ENCODE data around the gene PTGES3. TPM values are rescaled to one million over a fixed set of nuclear protein-coding genes. Genes with fewer than 3 reads are reported as not detected.

The PTGES3 gene
- total RNA-seq, 4 donors from 2014 or later = 101 to 132 (median 124) TPM

GRCh38 chr12:56622535-56622934, 65.5 kb downstream of the PTGES3 start:
- intact Hi-C loops (cut with DNase I) = no loop called here
- no peak overlapping the region for H3K4me3 ChIP-seq (replicated peaks in 1 of 3)
- peaks cover 3 to 10% of the 10 kb centered on the region in 2 donors for H3K36me3 ChIP-seq
- WGBS, 2 donors = 100% methylated on average over 1 of the region's 1 CpG
- no peak for DNase-seq
- H3K27ac ChIP-seq = no peak overlapping the region
- TF ChIP-seq POLR2A (IDR thresholded peaks at IDR 0.05) (no peak), CTCF (IDR thresholded peaks at IDR 0.05) (no peak)
- no peaks in the 10 kb centered on the region for H3K9me3 ChIP-seq
- H3K27me3 ChIP-seq = no peaks in the 10 kb centered on the region
- H3K4me1 ChIP-seq = peaks cover 9 to 23% of the 10 kb centered on the region in 2 donors

GRCh38 chr12:56616925-56617324, 71.2 kb downstream of the PTGES3 start:
- peaks cover 53 to 64% of the 10 kb centered on the region in 2 donors for H3K36me3 ChIP-seq
- TF ChIP-seq POLR2A (IDR thresholded peaks at IDR 0.05) (no peak), CTCF (IDR thresholded peaks at IDR 0.05) (no peak)
- H3K27me3 ChIP-seq = no peaks in the 10 kb centered on the region
- H3K27ac ChIP-seq = no peak overlapping the region
- no peaks in the 10 kb centered on the region for H3K9me3 ChIP-seq
- H3K4me1 ChIP-seq = no peaks in the 10 kb centered on the region
- DNase-seq = no peak
- intact Hi-C loops (cut with DNase I) = no loop called here
- H3K4me3 ChIP-seq (replicated peaks in 1 of 3) = no peak overlapping the region

DNA sequence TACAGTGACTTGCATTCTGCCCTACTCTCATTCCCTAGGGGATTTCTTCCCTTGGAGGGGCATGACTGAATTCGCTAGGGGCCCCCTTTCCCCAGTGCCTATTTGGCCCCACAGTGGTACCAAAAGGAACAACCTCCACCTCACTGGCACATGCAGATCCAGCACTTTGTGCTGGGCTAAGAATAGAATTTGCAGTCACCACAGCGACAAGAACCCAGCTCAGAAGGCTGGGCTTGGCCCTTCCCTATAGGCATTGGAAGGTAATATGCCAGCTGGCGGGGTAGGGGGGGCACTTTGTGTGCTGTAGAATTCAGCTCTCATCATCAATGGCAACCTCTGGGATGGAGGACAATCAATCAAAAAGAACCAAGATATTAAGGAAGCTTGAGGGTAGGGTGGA, 71.8 kb downstream of the PTGES3 start:
- intact Hi-C loops (cut with DNase I) = no loop called here
- H3K36me3 ChIP-seq = peaks cover 60 to 71% of the 10 kb centered on the region in 2 donors

DNA sequence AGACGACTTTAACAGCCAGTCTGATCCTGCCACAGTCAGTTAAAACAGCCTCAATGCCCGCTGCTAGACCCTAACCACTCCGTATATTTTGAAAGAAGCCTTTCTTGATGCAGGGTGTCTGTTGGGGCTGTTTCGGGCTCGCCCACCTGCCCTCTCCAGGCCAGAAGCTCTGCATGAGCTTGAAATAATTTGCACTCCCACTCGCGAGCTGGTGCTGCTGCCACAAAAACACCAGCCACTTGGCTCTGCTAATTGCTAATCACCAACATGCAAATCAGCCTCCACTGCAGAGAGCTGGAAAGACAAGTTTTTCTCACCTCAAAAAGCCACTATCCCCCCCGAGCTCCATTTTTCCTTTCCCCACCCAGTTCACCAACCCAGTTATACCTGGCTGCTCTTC, 73.5 kb downstream of the PTGES3 start:
- no peak for DNase-seq
- TF ChIP-seq POLR2A (IDR thresholded peaks at IDR 0.05) (no peak), CTCF (IDR thresholded peaks at IDR 0.05) (no peak)
- Histone ChIP-seq H3K9me3 (no peaks in the 10 kb centered on the region), H3K36me3 (peaks cover 75 to 87% of the 10 kb centered on the region in 2 donors), H3K4me3 (replicated peaks in 1 of 3) (no peak overlapping the region), H3K4me1 (no peaks in the 10 kb centered on the region), H3K27ac (no peak overlapping the region), H3K27me3 (no peaks in the 10 kb centered on the region)
- 91 to 92% methylated on average over 8 of the region's 8 CpGs for WGBS, 2 donors
- intact Hi-C loops (cut with DNase I) = no loop called here

More for the DNA sequence above, 71.8 kb downstream of the PTGES3 start:
- Histone ChIP-seq H3K27me3 (no peaks in the 10 kb centered on the region), H3K4me1 (no peaks in the 10 kb centered on the region), H3K27ac (no peak overlapping the region), H3K9me3 (no peaks in the 10 kb centered on the region), H3K4me3 (replicated peaks in 1 of 3) (no peak overlapping the region)
- no peak for DNase-seq
- 96 to 97% methylated on average over 3 of the region's 3 CpGs for WGBS, 2 donors
- TF ChIP-seq POLR2A (IDR thresholded peaks at IDR 0.05) (no peak), CTCF (IDR thresholded peaks at IDR 0.05) (no peak)

Small RNA genes lying within 50 kb of the gene (small RNA-seq; reads per million reads assigned to genes)
- not detected for gene RN7SL809P
- 46,353 reads per million, percentile 100 among the genes with 10 or more reads in this experiment for gene SNORD59A

Other genes with a start within 250 kb of the PTGES3 start
- gene TIMELESS, start 238.9 kb downstream of the PTGES3 start, total RNA-seq = 1 to 10 TPM; 4.6 to 7.6 (median 6.7) TPM
- gene MIP, start 233.6 kb downstream of the PTGES3 start, total RNA-seq = not detected
- 1 to 10 TPM; 2.8 to 4.6 (median 4.3) TPM for gene SPRYD4, start 219.7 kb downstream of the PTGES3 start, total RNA-seq
- 1 to 10 TPM; 1.8 to 4.2 (median 2.7) TPM for gene GLS2, start 200.1 kb downstream of the PTGES3 start, total RNA-seq
- 10 to 100 TPM; 39.8 to 58.3 (median 50.2) TPM for gene RBMS2, start 166.5 kb downstream of the PTGES3 start, total RNA-seq
- 100 to 1,000 TPM in 1 of 4 donors, 10 to 100 TPM in 3; 61.7 to 122 (median 77.6) TPM for gene BAZ2A, start 58.0 kb downstream of the PTGES3 start, total RNA-seq
- gene ATP5F1B, start 42.3 kb downstream of the PTGES3 start, total RNA-seq = 100 to 1,000 TPM; 310 to 557 (median 431) TPM
- 1,000 to 10,000 TPM; 1,034 to 1,717 (median 1,154) TPM for gene NACA, start 37.0 kb upstream of the PTGES3 start, total RNA-seq
- 10 to 100 TPM in 1 of 4 donors, 1 to 10 TPM in 3; 5.8 to 11.7 (median 7.0) TPM for gene PRIM1, start 64.0 kb upstream of the PTGES3 start, total RNA-seq
- 100 to 1,000 TPM in 1 of 4 donors, 10 to 100 TPM in 2, 1 to 10 TPM in 1; 4.6 to 109 (median 24.0) TPM for gene HSD17B6, start 75.0 kb upstream of the PTGES3 start, total RNA-seq
- not detected for gene SDR9C7, start 246.1 kb upstream of the PTGES3 start, total RNA-seq